Dedifferentiated amniotic fluid mesenchymal stem cell (primary cell): ENCODE data around the gene IRF5.
"Not testable (repeated sequence)": the region's sequence is repeated elsewhere in the genome, so short reads cannot be mapped to it uniquely, and the experiment has no call there.

ENCODE experiments used
- DNase-seq: peaks from one replicate; pipeline ENCODE4 v3.0.0-alpha.2; 2016; ENCODE audit errors: extremely low spot score

The IRF5 gene

GRCh38 chr7:128961030-128961659, 23.4 kb downstream of the IRF5 start:
- DNase-seq: no peak

DNA sequence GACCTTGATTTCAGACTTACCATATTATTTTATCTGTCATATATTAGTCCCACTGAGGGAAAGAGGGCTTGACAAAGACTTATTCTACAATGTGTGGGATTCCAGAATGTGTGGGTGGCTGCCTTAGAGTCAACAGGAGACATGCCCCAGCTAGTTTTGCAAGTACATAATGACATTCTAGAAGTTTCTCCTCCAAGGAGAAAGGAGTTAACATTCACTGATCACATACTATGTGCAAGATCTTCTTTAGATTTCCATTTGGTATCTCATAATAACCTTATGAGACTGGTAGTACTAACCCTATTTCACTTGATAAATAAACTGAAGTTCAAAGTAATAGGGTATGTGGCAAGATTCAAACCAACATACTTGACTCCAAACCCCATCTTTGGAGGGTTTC, 25.2 kb downstream of the IRF5 start:
- no peak for DNase-seq

DNA sequence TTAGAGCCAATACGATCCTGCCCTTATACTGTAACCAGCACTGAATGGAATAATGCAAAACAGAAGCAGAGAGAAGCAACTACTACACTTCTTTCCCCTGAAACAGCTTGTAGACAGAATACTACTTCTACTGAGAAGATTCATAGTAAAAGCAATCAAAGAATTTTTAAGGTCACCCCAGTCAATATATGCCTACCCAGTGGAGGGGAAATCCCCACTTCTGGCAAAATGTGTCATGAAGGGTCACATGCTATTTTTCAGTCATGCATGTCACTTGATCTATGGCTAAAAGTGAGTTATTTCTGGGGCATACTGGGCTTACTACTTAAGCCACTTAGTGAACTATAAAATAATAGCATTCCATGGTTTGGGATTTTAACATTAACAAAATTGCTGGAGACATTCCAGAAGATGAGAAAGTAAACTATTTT, 25.6 kb downstream of the IRF5 start:
- DNase-seq: no peak

GRCh38 chr7:128968624-128969023, 30.9 kb downstream of the IRF5 start:
- no peak for DNase-seq

- no peak for DNase-seq
Observed at GRCh38 chr7:128974241-128974934, 36.7 kb downstream of the IRF5 start.

DNA sequence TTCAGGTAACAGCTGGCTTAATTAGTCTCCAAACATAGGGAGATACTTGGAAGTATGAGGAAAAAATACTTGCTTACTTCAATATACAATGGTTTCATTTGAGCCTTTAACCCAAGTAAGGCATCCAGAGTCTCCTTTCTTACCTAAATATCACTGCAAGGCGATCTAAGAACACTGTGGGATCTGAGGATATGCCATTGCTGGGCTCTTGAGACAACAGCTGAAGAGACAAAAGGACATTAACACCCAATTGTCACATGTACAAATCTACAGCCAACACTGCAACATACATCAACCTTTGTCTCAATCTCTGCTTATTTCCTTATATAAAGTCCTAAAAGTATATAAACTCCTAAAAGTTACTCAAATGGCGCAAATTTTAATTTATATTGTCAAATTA, 44.4 kb downstream of the IRF5 start:
- DNase-seq: no peak

DNA sequence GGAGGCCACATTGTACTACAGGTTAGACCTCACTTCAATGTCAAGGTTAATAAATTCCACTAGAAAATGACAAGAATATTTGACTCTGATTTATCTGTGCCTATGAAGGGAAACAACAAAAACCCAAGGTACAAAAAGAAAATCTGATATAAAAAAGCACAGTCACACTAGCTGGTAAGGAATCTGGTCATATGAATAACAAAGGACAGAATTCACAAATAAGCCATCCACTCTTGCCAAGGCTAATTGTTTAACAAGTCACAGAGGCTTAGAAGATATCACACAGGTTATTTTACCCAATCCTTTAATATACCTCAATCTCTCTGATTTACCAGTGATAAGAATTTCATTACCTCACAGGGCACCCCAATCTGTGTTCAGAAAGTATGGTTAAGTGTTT, 47.9 kb downstream of the IRF5 start:
- no peak for DNase-seq

- DNase-seq: no peak
Observed at GRCh38 chr7:128986609-128987008, 48.9 kb downstream of the IRF5 start.

DNA sequence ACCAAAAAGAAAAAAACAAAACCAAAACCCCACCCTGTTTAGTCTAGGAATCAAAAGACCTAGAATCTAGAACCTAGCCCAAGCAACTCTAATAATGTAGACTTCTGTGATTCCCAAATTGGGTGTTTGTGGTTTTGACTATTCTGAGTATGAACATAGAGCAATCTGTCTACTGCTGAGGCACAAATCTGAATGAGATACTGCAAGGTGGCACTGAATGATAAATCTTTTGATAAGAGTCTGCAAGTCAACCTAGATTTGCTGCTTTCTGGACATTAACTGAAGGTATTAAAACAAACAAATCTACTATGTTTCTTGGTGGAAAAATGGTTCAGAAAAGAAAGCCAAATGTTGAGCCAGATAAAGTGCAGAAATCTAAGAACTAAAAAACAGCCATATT, 50.6 kb downstream of the IRF5 start:
- DNase-seq: no peak

- DNase-seq: no peak
Observed at GRCh38 chr7:128989961-128990360, 52.2 kb downstream of the IRF5 start.

DNA sequence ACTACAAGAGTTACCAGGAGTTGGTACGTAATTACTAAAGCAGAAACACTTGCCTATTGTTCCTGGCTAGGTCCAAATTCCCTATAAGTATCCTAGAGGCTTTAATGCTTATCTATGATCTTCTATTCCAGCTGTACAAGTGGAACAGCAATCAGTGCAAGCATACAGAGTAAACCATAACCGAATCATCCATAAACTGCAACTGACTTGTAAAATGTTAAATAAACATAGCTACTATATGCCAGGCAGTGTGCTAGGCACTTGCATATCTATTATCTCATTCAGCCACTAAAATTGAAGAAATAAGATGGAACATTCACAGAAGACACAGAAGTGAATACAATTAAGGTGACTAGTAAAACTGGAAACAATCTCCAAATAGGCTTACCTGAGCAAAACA, 55.7 kb downstream of the IRF5 start:
- no peak for DNase-seq

DNA sequence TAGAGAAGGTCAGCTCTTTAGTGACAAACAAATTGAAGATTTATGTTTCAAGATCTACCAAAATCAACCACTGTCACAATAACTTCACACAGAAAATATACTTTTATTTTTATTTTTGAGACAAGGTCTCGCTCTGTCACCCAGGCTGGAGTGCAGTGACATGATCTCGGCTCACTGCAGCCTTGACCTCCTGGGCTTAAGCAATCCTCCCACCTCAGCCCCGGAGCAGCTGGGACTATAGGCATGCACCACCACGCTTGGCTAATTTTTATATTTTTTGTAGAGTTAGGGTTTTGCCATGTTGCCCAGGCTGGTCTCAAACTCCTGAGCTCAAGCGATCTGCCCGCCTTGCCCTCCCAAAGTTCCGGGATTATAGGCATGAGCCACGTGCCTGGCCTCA, 56.8 kb downstream of the IRF5 start:
- not testable (repeated sequence) for DNase-seq

GRCh38 chr7:128997181-128997580, 59.5 kb downstream of the IRF5 start:
- DNase-seq: no peak
